Ascending aorta (tissue), 2 donors: ENCODE data around the gene RARB. TPM values are rescaled to one million over a fixed set of nuclear protein-coding genes. Genes with fewer than 3 reads are reported as not detected.

Experiments used
- DNase-seq, 2 donors: peaks; one replicate each; pipeline ENCODE4 v3.0.0-alpha.2; 2019; ENCODE audit warnings: low spot score in 2 of 2
- H3K27ac ChIP-seq, 2 donors: fragments of 200-600 bp; sonication (generic); one replicate each; pipeline ENCODE4 v1.5.1; 2016 to 2017; ENCODE audit warnings: mild to moderate bottlenecking in 1 of 2
- H3K27me3 ChIP-seq: fragments of 200-600 bp; sonication (generic); one replicate; pipeline ENCODE4 v1.5.1; 2017
- H3K36me3 ChIP-seq, 2 donors: fragments of 200-600 bp; sonication (generic); one replicate each; pipeline ENCODE4 v1.5.1; 2016
- H3K4me1 ChIP-seq, 2 donors: fragments of 200-600 bp; sonication (generic); one replicate each; pipeline ENCODE4 v1.5.1; 2016 to 2017; ENCODE audit warnings: mild to moderate bottlenecking in 1 of 2
- H3K4me3 ChIP-seq, 2 donors: fragments of 200-600 bp; sonication (generic); one replicate each; pipeline ENCODE4 v1.5.1; 2016 to 2017; ENCODE audit warnings: mild to moderate bottlenecking in 1 of 2
- H3K9me3 ChIP-seq, 2 donors: fragments of 200-600 bp; sonication (generic); one replicate each; pipeline ENCODE4 v1.5.1; 2016
- CTCF ChIP-seq, 3 experiments: fragments of 200-600 bp in 2 of 3; fragments of 450-650 bp in 1 of 3; sonication (generic) in 2 of 3; IDR thresholded peaks; one replicate each; pipeline ENCODE4 v1.5.1; 2016 to 2019; ENCODE audit warnings: antibody characterized with exemption in 3 of 3, mild to moderate bottlenecking in 1 of 3, moderate library complexity in 1 of 3
- intact Hi-C: fragments of 100-400 bp; cut with DNase I; formaldehyde crosslinking; loops from one replicate; pipeline ENCODE4 v1.15.1; 2023
- total RNA-seq: library from RNA; depleted of rRNA; stranded (reverse); fragments of >200 nt; gene quantifications from one replicate; pipeline ENCODE4 v1.1.0, GENCODE V29; 2016

The RARB gene
- total RNA-seq, result 52.7 TPM

- Histone ChIP-seq H3K4me1 (peaks cover 0 to 3% of the 10 kb centered on the region in 2 donors), H3K9me3 (no peaks in the 10 kb centered on the region), H3K27ac (peak within 1 kb of the TSS; percentile 76 to 93), H3K27me3 (no peaks in the 10 kb centered on the region), H3K36me3 (no peaks in the 10 kb centered on the region), H3K4me3 (peak within 1 kb of the TSS; percentile 70)
- intact Hi-C loops, result loop anchor here (5.0 to 10.0 kb wide), 4 partner anchors 44 to 273 kb away; no protein-coding TSS in a partner anchor
- no peak for TF ChIP-seq CTCF (IDR thresholded peaks at IDR 0.05)
- peak in 1 of 2 donors; percentile 84 for DNase-seq
These were observed at the start of gene RARB for GRCh38 chr3:25427942-25428788. TSS of gene RARB (plus strand) at chr3:25428263. CDS start at chr3:25428732, 469 bp downstream.

GRCh38 chr3:25378786-25379311 is 49.2 kb upstream of the RARB start:
- Histone ChIP-seq H3K27me3 (no peaks in the 10 kb centered on the region), H3K4me3 (no peak overlapping the region), H3K9me3 (no peaks in the 10 kb centered on the region), H3K36me3 (no peaks in the 10 kb centered on the region), H3K4me1 (no peaks in the 10 kb centered on the region), H3K27ac (no peak overlapping the region)
- TF ChIP-seq CTCF (IDR thresholded peaks at IDR 0.05), result no peak
- DNase-seq, result no peak
- intact Hi-C loops, result no loop called here

DNA sequence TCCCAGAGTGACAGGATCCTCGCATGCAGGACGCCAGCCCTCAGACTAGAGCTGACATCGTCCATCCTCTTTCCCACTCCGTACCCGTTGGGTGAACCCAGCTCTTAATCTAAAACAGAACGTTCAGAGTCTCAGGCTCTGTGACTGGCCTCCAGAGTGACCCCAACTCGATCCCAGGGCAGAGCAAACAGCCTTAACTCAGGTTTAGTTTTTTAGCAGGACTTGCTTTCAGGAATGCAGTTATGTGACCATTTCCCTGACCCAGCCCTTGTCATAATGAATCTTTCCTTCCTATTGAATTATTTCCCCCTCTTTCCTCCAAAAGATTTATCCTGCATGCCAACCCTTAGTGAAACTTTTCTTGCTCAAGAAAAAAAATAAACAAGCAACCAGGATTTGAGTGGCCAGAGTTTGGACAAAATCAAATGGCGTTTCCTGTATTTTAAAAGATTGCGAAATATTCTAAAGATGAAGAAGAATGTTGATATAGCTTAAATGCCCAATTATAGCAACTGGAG is 47.8 kb upstream of the RARB start:
- DNase-seq, result no peak
- H3K9me3 ChIP-seq, result no peaks in the 10 kb centered on the region
- no peaks in the 10 kb centered on the region for H3K4me1 ChIP-seq
- no peaks in the 10 kb centered on the region for H3K27me3 ChIP-seq
- no peak overlapping the region for H3K27ac ChIP-seq
- no peak overlapping the region for H3K4me3 ChIP-seq
- H3K36me3 ChIP-seq, result no peaks in the 10 kb centered on the region
- TF ChIP-seq CTCF (IDR thresholded peaks at IDR 0.05), result no peak
- intact Hi-C loops, result no loop called here

DNA sequence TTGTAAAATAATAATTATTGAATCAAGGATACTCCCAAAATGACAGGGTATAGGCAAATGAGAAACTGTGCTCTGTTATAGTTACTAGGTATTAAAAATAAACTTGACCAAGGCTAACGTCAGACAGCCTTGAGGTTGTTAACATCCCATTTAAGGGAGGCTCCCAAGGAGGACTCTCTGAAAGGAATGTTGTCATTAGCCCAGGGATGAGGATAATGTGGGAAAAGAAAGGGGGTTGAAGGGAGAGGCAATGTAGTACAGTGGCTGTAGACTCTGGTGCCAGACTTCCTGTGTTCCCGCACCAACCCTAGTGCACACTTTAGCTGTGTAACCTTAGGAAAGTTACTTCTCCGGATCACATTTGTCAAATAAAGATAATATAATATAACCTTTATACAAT is 47.0 kb upstream of the RARB start:
- intact Hi-C loops, result no loop called here
- no peak for DNase-seq
- no peak overlapping the region for H3K4me3 ChIP-seq
- no peaks in the 10 kb centered on the region for H3K36me3 ChIP-seq
- H3K27ac ChIP-seq, result no peak overlapping the region
- TF ChIP-seq CTCF (IDR thresholded peaks at IDR 0.05), result no peak
- H3K4me1 ChIP-seq, result no peaks in the 10 kb centered on the region
- no peaks in the 10 kb centered on the region for H3K9me3 ChIP-seq
- no peaks in the 10 kb centered on the region for H3K27me3 ChIP-seq

GRCh38 chr3:25384471-25384870 is 43.6 kb upstream of the RARB start:
- TF ChIP-seq CTCF (IDR thresholded peaks at IDR 0.05), result no peak
- no peaks in the 10 kb centered on the region for H3K36me3 ChIP-seq

More at GRCh38 chr3:25384471-25384870, 43.6 kb upstream of the RARB start:
- Histone ChIP-seq H3K27me3 (no peaks in the 10 kb centered on the region), H3K27ac (no peak overlapping the region), H3K4me1 (no peaks in the 10 kb centered on the region), H3K4me3 (no peak overlapping the region), H3K9me3 (no peaks in the 10 kb centered on the region)
- no peak for DNase-seq
- intact Hi-C loops, result no loop called here
